K562 (cell line): ENCODE measurements around the gene FCHSD1. TPM values are rescaled to one million over a fixed set of nuclear protein-coding genes. Genes with fewer than 3 reads are reported as not detected.
A peak's percentile ranks its signal among the peaks of the same experiment; 100 is the strongest.

ENCODE experiments used
- ATAC-seq: fragments of 200-7000 bp; cut with Tn5 transposase; 3 replicates; pipeline ENCODE4 v1.9.1; 2020; ENCODE audit warnings: moderate library complexity
- BruUV-seq: library from RNA; stranded (reverse); fragments of 400-500 nt; replicated peaks from 2 replicates; lab custom pipeline; 2021; lab: Mats Ljungman, UMichigan
- CTCF ChIA-PET: fragments of 300-600 bp; formaldehyde crosslinking; extraction: SDS; loops from one replicate; lab custom pipeline; 2021; ENCODE audit warnings: low intra/inter-chr PET ratio; lab: Yijun Ruan, JAX
- POLR2A ChIA-PET: fragments of 300-600, 350-650 bp; sonication (Branson Sonifier 250); formaldehyde crosslinking; extraction: SDS; loops from one replicate; lab custom pipeline; 2021; ENCODE audit warnings: antibody characterized with exemption, inconsistent platforms; lab: Yijun Ruan, JAX
- DNase-seq, 4 experiments: peaks; one replicate each; pipeline versions ENCODE4 v3.0.0 to v3.0.0-alpha.2; 2011 to 2018; ENCODE audit warnings: low spot score in 3 of 4, mixed read lengths in 3 of 4; ENCODE audit errors: extremely low read depth in 1 of 4
- FAIRE-seq: peaks from 2 replicates; lab custom pipeline; 2011; peaks lifted over from hg19 to GRCh38; lab: Jason Lieb, UNC
- H2AFZ ChIP-seq: 2 replicates; pipeline ENCODE4 v1.6.0; 2011; ENCODE audit warnings: low read depth, low read length, control low read depth, inconsistent platforms
- H3K27ac ChIP-seq: fragments of 200-600 bp; 3 replicates; pipeline ENCODE4 v1.8.0; 2011; ENCODE audit warnings: low read depth, mild to moderate bottlenecking, control low read depth, inconsistent platforms, low read length, moderate library complexity, mixed read lengths; ENCODE audit errors: extremely low read depth
- H3K27me3 ChIP-seq, 2 experiments: fragments of 300-600 bp in 1 of 2; 2 replicates in 1 of 2; 3 replicates in 1 of 2; pipeline versions ENCODE4 v1.6.0 to v1.8.0; 2011; ENCODE audit warnings: inconsistent platforms in 2 of 2, low read length in 2 of 2, mild to moderate bottlenecking in 1 of 2, mixed read lengths in 1 of 2, moderate library complexity in 1 of 2; ENCODE audit not compliant: control insufficient read depth in 2 of 2, insufficient read depth in 2 of 2
- H3K36me3 ChIP-seq: fragments of 300-600 bp; 3 replicates; pipeline ENCODE4 v1.8.0; 2011; ENCODE audit warnings: mild to moderate bottlenecking, low read length, inconsistent platforms; ENCODE audit not compliant: control insufficient read depth, insufficient read depth
- H3K4me1 ChIP-seq, 2 experiments: fragments of 200-600 bp in 1 of 2; replicated peaks in 1 of 2; 2 replicates in 1 of 2; 3 replicates in 1 of 2; pipeline versions ENCODE4 v1.5.1 to v1.8.0; 2011; ENCODE audit warnings: inconsistent platforms in 2 of 2, low read length in 2 of 2, mild to moderate bottlenecking in 1 of 2, mixed read lengths in 1 of 2, moderate library complexity in 1 of 2; ENCODE audit not compliant: control insufficient read depth in 2 of 2, insufficient read depth in 2 of 2
- H3K4me2 ChIP-seq: 2 replicates; pipeline ENCODE4 v1.6.1; 2011; ENCODE audit warnings: low read length, control low read depth, inconsistent platforms, mixed read lengths; ENCODE audit not compliant: insufficient read depth
- H3K4me3 ChIP-seq: fragments of 200-600 bp; sonication (generic), shearing (Covaris generic); 2 replicates; pipeline ENCODE4 v1.5.1; 2016; ENCODE audit warnings: control low read depth, inconsistent platforms
- H3K79me2 ChIP-seq: fragments of 200-600 bp; 3 replicates; pipeline ENCODE4 v1.8.0; 2011; ENCODE audit warnings: low read length, inconsistent platforms; ENCODE audit not compliant: control insufficient read depth, insufficient read depth
- H3K9ac ChIP-seq, 2 experiments: 2 replicates each; pipeline versions ENCODE4 v1.6.0 to v1.6.1; 2011; ENCODE audit warnings: low read depth in 2 of 2, low read length in 2 of 2, control low read depth in 1 of 2, inconsistent platforms in 1 of 2, mild to moderate bottlenecking in 1 of 2, mixed read lengths in 1 of 2; ENCODE audit not compliant: insufficient read depth in 1 of 2
- H3K9me1 ChIP-seq: one replicate; pipeline ENCODE4 v1.6.0; 2011; ENCODE audit warnings: inconsistent platforms, mild to moderate bottlenecking, low read length, moderate library complexity; ENCODE audit not compliant: control insufficient read depth, insufficient read depth
- H3K9me3 ChIP-seq: replicated peaks from 2 replicates; pipeline ENCODE4 v1.5.1; 2011; ENCODE audit warnings: low read depth, low read length, inconsistent platforms; ENCODE audit not compliant: control insufficient read depth, insufficient read depth
- H4K20me1 ChIP-seq: replicated peaks from 2 replicates; pipeline ENCODE4 v1.6.1; 2011; ENCODE audit warnings: low read length, inconsistent platforms, mixed read lengths; ENCODE audit not compliant: control insufficient read depth, insufficient read depth
- CEBPG ChIP-seq, 3 experiments: fragments of 200-800 bp in 1 of 3; sonication (Bioruptor generic) in 1 of 3; sonication (generic) in 1 of 3; formaldehyde crosslinking in 1 of 3; IDR thresholded peaks in 2 of 3; conservative IDR thresholded peaks in 1 of 3; 2 replicates each; pipeline versions ENCODE4 v1.6.1 to v1.8.0; 2016 to 2022; ENCODE audit warnings: missing compliant biosample characterization in 2 of 3, missing genetic modification characterization in 2 of 3, mild to moderate bottlenecking in 1 of 3, missing genetic modification reagents in 1 of 3
- ERF ChIP-seq: fragments of 450-650 bp; formaldehyde crosslinking; IDR thresholded peaks from 2 replicates; pipeline ENCODE4 v1.4.0; 2020; ENCODE audit warnings: mild to moderate bottlenecking, mixed read lengths
- FOS ChIP-seq: IDR thresholded peaks from 3 replicates; pipeline ENCODE4 v1.6.1; 2011; ENCODE audit not compliant: insufficient read length; ENCODE audit errors: extremely low read depth
- FOSL1 ChIP-seq: fragments of 200-800 bp; sonication (Bioruptor generic); conservative IDR thresholded peaks from 2 replicates; pipeline ENCODE4 v1.6.1; 2016; ENCODE audit warnings: missing genetic modification characterization, missing compliant biosample characterization
- FOXK2 ChIP-seq, 2 experiments: fragments of 450-650 bp; IDR thresholded peaks in 1 of 2; conservative IDR thresholded peaks in 1 of 2; 2 replicates each; pipeline ENCODE4 v1.6.1; 2016; ENCODE audit warnings: low read depth in 2 of 2, mild to moderate bottlenecking in 1 of 2
- HOXB6 ChIP-seq: fragments of 250-450 bp; sonication (Bioruptor Pico); IDR thresholded peaks from 2 replicates; pipeline ENCODE4 v1.5.1; 2022; ENCODE audit warnings: mild to moderate bottlenecking, borderline replicate concordance
- MCM3 ChIP-seq: fragments of 450-650 bp; IDR thresholded peaks from 2 replicates; pipeline ENCODE4 v1.6.1; 2016
- MEIS2 ChIP-seq: fragments of 450-650 bp; IDR thresholded peaks from 2 replicates; pipeline ENCODE4 v1.6.1; 2014; ENCODE audit warnings: mild to moderate bottlenecking; ENCODE audit not compliant: partially characterized antibody
- NFE2 ChIP-seq: IDR thresholded peaks from 2 replicates; pipeline ENCODE4 v1.6.1; 2014; ENCODE audit warnings: antibody characterized with exemption, low read depth
- SIN3A ChIP-seq, 2 experiments: fragments of 150-350 bp in 1 of 2; IDR thresholded peaks; 2 replicates each; pipeline ENCODE4 v1.6.1; 2011 to 2016; ENCODE audit warnings: borderline replicate concordance in 2 of 2, low read depth in 2 of 2, low read length in 2 of 2, mild to moderate bottlenecking in 2 of 2, moderate library complexity in 2 of 2; ENCODE audit not compliant: control insufficient read depth in 1 of 2
- SIRT6 ChIP-seq: IDR thresholded peaks from one replicate; pipeline ENCODE4 v1.6.1; 2012; ENCODE audit warnings: low read depth, mild to moderate bottlenecking, control low read depth, inconsistent platforms, low read length, moderate library complexity
- SMARCA4 ChIP-seq: fragments of 450-650 bp; IDR thresholded peaks from 2 replicates; pipeline ENCODE4 v1.6.1; 2016
- TRIM24 ChIP-seq, 2 experiments: fragments of 450-650 bp; IDR thresholded peaks; 2 replicates each; pipeline ENCODE4 v1.6.1; 2016
- ZNF134 ChIP-seq: fragments of 250-450 bp; sonication (Bioruptor Pico); conservative IDR thresholded peaks from 2 replicates; pipeline ENCODE4 v1.4.0; 2020
- ZNF140 ChIP-seq: fragments of 250-450 bp; sonication (Bioruptor Pico); IDR thresholded peaks from 2 replicates; pipeline ENCODE4 v1.8.0; 2021; ENCODE audit warnings: moderate library complexity, mild to moderate bottlenecking, inconsistent platforms
- ZNF197 ChIP-seq: fragments of 200-800 bp; sonication (Bioruptor generic); IDR thresholded peaks from 2 replicates; pipeline ENCODE4 v1.6.1; 2016; ENCODE audit warnings: low read depth, missing genetic modification characterization, missing compliant biosample characterization
- ZNF41 ChIP-seq: fragments of 250-450 bp; sonication (Bioruptor Pico); conservative IDR thresholded peaks from 2 replicates; pipeline ENCODE4 v1.4.0; 2020; ENCODE audit warnings: mild to moderate bottlenecking
- ZSCAN29 ChIP-seq: fragments of 450-650 bp; IDR thresholded peaks from 2 replicates; pipeline ENCODE4 v1.6.1; 2017
- WGBS: fragments of 100-300 bp; shearing (Covaris generic); methylation state at CpG from one replicate; pipeline ENCODE4 v1.1.6; 2016; ENCODE audit warnings: low coverage, mixed read lengths; ENCODE audit not compliant: insufficient coverage; ENCODE audit errors: missing lambda C conversion rate; 5-methylcytosine and 5-hydroxymethylcytosine counted together
- in situ Hi-C: fragments of 300-500 bp; cut with MboI; formaldehyde crosslinking; loops from 4 replicates; pipeline ENCODE4 v1.15.0; 2018; ENCODE audit warnings: inconsistent platforms, mixed read lengths
- intact Hi-C: fragments of 100-400 bp; cut with micrococcal nuclease; formaldehyde crosslinking; loops from 2 replicates; pipeline ENCODE4 v1.14.2; 2022
- polyA plus RNA-seq, 8 experiments: library from polyadenylated mRNA; depleted of rRNA in 4 of 8; stranded (reverse) in 5 of 8; unstranded in 3 of 8; fragments of >200 nt; fragmentation: Nextera tagmentation in 2 of 8; fragmentation: Illumina TruSeq in 1 of 8; extraction: Ambion mirVana in 2 of 8; extraction: Trizol in 1 of 8; gene quantifications; 2 replicates each; pipeline versions ENCODE4 v1.2.1 to v1.2.3, GENCODE V29; 2011 to 2014; ENCODE audit warnings: inconsistent platforms in 1 of 8, missing spikeins in 1 of 8
- total RNA-seq, 7 experiments: library from RNA; depleted of rRNA in 6 of 7; stranded (reverse); fragments of >200 nt in 6 of 7; fragmentation: Illumina TruSeq in 2 of 7; extraction: Trizol in 2 of 7; gene quantifications; 2 replicates each; pipeline versions ENCODE4 v1.2.1 to v1.2.3, GENCODE V29; 2011 to 2021; ENCODE audit warnings: low replicate concordance in 1 of 7
- TF ChIP-seq, protein P1 (sequence below): sonication (generic); IDR thresholded peaks from 2 replicates; pipeline ENCODE4 v1.6.1; 2016
- TF ChIP-seq, protein P2 (sequence below): IDR thresholded peaks from 2 replicates; pipeline ENCODE4 v1.6.1; 2012; ENCODE audit warnings: low read depth, low read length, improper control_type of control experiment, borderline replicate concordance

FCHSD1 gene
- total and polyA plus RNA-seq, 9 of the 15 experiments (the other 6 are each of a cell fraction or from before 2014, with no cell fraction given), result 0.35 to 37.5 (median 13.6) TPM

DNA sequence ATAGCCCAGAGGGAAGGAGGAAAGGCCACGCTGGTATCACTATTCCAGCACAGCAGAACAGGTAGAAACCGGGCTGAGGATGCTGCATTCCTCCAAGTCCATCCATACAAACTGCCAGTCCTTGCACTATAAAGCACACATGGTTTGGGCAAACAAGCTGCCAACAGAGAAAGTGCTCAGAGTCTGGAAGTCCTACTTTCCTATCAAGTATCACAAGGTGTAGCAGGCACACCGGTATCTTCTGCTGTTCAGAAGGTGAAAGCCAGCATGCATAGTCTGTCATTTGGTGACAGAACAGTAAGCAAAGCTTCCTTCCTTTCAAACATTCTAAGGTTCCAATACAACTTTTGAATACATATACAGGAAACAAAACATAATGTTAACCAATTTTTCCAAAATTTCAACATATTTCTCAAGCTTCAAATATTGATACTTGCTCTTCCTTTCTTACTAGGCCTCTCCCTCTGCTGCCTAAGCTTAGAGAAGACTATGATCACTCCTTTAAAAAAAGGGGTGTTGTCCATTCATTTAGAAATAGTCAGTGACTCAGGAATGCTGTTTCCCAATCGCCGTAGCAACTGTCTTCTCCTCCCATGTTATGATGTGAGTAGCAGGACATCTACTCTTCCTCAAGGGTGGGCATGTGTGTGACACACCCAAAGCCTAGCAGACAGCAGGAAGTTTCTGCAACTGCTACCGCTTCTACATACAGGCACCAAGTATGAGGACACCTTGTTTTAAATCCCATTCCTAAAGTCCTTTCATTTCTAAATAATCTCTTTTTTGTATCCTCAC, 47.1 kb downstream of the FCHSD1 start:
- 0 out of 2 replicates have a peak, but pooled peaks cover 4% of the 10 kb centered on the region for H4K20me1 ChIP-seq
- no peak overlapping the region for H3K4me3 ChIP-seq
- in situ Hi-C loops, result no loop called here
- H3K4me2 ChIP-seq, result peak overlapping the region; percentile 67
- intact Hi-C loops, result loop anchor here (2.0 kb wide), 1 partner anchor 15 kb away; the partner anchor contains the start of gene DIAPH1
- ATAC-seq (peak; percentile 67), FAIRE-seq (peak; percentile 81), DNase-seq (peak; percentile 38 to 86 (median 54))
- H3K9me3 ChIP-seq, result no peaks in the 10 kb centered on the region
- no peaks in the 10 kb centered on the region for H3K27me3 ChIP-seq
- peaks cover 51% of the 10 kb centered on the region for H3K36me3 ChIP-seq
- peak overlapping the region; percentile 41 to 51; a peak in 3 of 4 replicates for H3K9ac ChIP-seq
- WGBS, result 19% methylated on average over 6 of the region's 6 CpGs
- no peaks in the 10 kb centered on the region for H3K9me1 ChIP-seq
- POLR2A ChIA-PET, result interaction anchor here (0.7 to 2.8 kb wide), 5 partner anchors 10 to 358 kb away, joined by 3 to 11 read pairs (median 3); partner anchors contain the start of genes DIAPH1, HDAC3 and RELL2
- H3K27ac ChIP-seq, result peak overlapping the region; percentile 86
- no TSS peak for BruUV-seq
- peaks cover 15 to 63% of the 10 kb centered on the region in 2 experiments; a peak in 4 of 5 replicates for H3K4me1 ChIP-seq
- H2AFZ ChIP-seq, result no peak overlapping the region
- CTCF ChIA-PET, result no interaction called here
- peaks cover 100% of the 10 kb centered on the region for H3K79me2 ChIP-seq
- TF ChIP-seq FOXK2 (conservative IDR thresholded peaks at IDR 0.05 in 1 of 2, IDR thresholded peaks at IDR 0.05 in 1 of 2; ENCODE audit: low read depth in 2 of 2), result peak; percentile 84 to 85
- TF ChIP-seq, protein P1, sequence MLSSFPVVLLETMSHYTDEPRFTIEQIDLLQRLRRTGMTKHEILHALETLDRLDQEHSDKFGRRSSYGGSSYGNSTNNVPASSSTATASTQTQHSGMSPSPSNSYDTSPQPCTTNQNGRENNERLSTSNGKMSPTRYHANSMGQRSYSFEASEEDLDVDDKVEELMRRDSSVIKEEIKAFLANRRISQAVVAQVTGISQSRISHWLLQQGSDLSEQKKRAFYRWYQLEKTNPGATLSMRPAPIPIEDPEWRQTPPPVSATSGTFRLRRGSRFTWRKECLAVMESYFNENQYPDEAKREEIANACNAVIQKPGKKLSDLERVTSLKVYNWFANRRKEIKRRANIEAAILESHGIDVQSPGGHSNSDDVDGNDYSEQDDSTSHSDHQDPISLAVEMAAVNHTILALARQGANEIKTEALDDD, result 0 out of 2 replicates have a peak, but pooled peaks have one; percentile 27
- peak in 1 of 2 experiments; percentile 26; a peak in 1 of 4 replicates for TF ChIP-seq SIN3A (IDR thresholded peaks at IDR 0.05; ENCODE audit: borderline replicate concordance in 2 of 2, control insufficient read depth in 1 of 2, low read depth in 2 of 2, low read length in 2 of 2)
- TF ChIP-seq ZNF197 (CRISPR knock-in tag), result 0 out of 2 replicates have a peak, but pooled peaks have one; percentile 20
- TF ChIP-seq ZNF140 (CRISPR knock-in tag), result no peak
- TF ChIP-seq HOXB6 (CRISPR knock-in tag), result no peak
- no peak for TF ChIP-seq ERF (CRISPR knock-in tag)
- peak; percentile 74 for TF ChIP-seq FOSL1 (tag)
- TF ChIP-seq NFE2, result peak; percentile 72
- no peak for TF ChIP-seq SIRT6
- TF ChIP-seq ZNF41, result no peak
- peak; percentile 34; the same call in 1 of the 2 replicates for TF ChIP-seq ZNF134 (CRISPR knock-in tag)
- TF ChIP-seq FOS, result no peak
- TF ChIP-seq TRIM24 (IDR thresholded peaks at IDR 0.05), result peak in 1 of 2 experiments; percentile 61; a peak in 1 of 4 replicates
- TF ChIP-seq CEBPG (CRISPR knock-in tag; IDR thresholded peaks at IDR 0.05), result 0 out of 2 replicates have a peak, but pooled peaks have one; percentile 53
- TF ChIP-seq CEBPG (tag; conservative IDR thresholded peaks at IDR 0.05 in 1 of 2, IDR thresholded peaks at IDR 0.05 in 1 of 2), result peak; percentile 69 to 88
- peak; percentile 32 for TF ChIP-seq MEIS2
- no peak for TF ChIP-seq MCM3
- TF ChIP-seq, protein P2, sequence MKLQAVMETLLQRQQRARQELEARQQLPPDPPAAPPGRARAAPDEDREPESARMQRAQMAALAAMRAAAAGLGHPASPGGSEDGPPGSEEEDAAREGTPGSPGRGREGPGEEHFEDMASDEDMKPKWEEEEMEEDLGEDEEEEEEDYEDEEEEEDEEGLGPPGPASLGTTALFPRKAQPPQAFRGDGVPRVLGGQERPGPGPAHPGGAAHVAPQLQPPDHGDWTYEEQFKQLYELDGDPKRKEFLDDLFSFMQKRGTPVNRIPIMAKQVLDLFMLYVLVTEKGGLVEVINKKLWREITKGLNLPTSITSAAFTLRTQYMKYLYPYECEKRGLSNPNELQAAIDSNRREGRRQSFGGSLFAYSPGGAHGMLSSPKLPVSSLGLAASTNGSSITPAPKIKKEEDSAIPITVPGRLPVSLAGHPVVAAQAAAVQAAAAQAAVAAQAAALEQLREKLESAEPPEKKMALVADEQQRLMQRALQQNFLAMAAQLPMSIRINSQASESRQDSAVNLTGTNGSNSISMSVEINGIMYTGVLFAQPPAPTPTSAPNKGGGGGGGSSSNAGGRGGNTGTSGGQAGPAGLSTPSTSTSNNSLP, result no peak
- no peak for TF ChIP-seq ZSCAN29
- peak; percentile 67 for TF ChIP-seq SMARCA4
